ENCODE data around the gene ZSCAN5A.
"Not testable (repeated sequence)": the region's sequence is repeated elsewhere in the genome, so short reads cannot be mapped to it uniquely, and the experiment has no call there.

Gene ZSCAN5A

GRCh38 chr19:56217039-56217949 lies 97.3 kb downstream of the ZSCAN5A start:
- FAIRE-seq, result no peak
- DNase-seq (ENCODE audit: low spot score), result no peak

GRCh38 chr19:56211718-56212117 lies 102.9 kb downstream of the ZSCAN5A start:
- no peak for DNase-seq (ENCODE audit: low spot score)
- no peak for FAIRE-seq

- DNase-seq (ENCODE audit: low spot score); FAIRE-seq: not testable (repeated sequence)
These were observed 104.6 kb downstream of the ZSCAN5A start for GRCh38 chr19:56210036-56210435.

- DNase-seq (ENCODE audit: low spot score) (peak; percentile 22), FAIRE-seq (no peak)
These were observed 105.5 kb downstream of the ZSCAN5A start for GRCh38 chr19:56209091-56209490.

GRCh38 chr19:56207581-56207980 lies 107.1 kb downstream of the ZSCAN5A start:
- FAIRE-seq; DNase-seq (ENCODE audit: low spot score): not testable (repeated sequence)

- no peak for FAIRE-seq
- DNase-seq (ENCODE audit: low spot score), result no peak
These were observed 112.7 kb downstream of the ZSCAN5A start, which contains the start of gene ZSCAN5C for GRCh38 chr19:56201973-56202372. Gene ZSCAN5C, plus strand, starts transcription at chr19:56202273. Its CDS starts 3,641 bp downstream, at chr19:56205914.

- FAIRE-seq (no peak), DNase-seq (ENCODE audit: low spot score) (no peak)
These were observed 115.0 kb downstream of the ZSCAN5A start for GRCh38 chr19:56199687-56200086.

- FAIRE-seq; DNase-seq (ENCODE audit: low spot score): not testable (repeated sequence)
These were observed 117.0 kb downstream of the ZSCAN5A start, which contains the start of gene ZSCAN5B for GRCh38 chr19:56197646-56198045. Gene ZSCAN5B, minus strand, starts transcription at chr19:56197783. Its CDS starts 4,731 bp downstream, at chr19:56193052.

- no peak for DNase-seq (ENCODE audit: low spot score)
- FAIRE-seq, result no peak
These were observed 120.5 kb downstream of the ZSCAN5A start for GRCh38 chr19:56193981-56194640.

- DNase-seq (ENCODE audit: low spot score) (no peak), FAIRE-seq (no peak)
These were observed 122.9 kb downstream of the ZSCAN5A start for GRCh38 chr19:56191711-56192110.

- FAIRE-seq (no peak), DNase-seq (ENCODE audit: low spot score) (no peak)
These were observed 123.5 kb downstream of the ZSCAN5A start for GRCh38 chr19:56191115-56191514.

GRCh38 chr19:56189785-56190184 lies 124.9 kb downstream of the ZSCAN5A start:
- FAIRE-seq (no peak), DNase-seq (ENCODE audit: low spot score) (no peak)

GRCh38 chr19:56177564-56178243 lies 136.9 kb downstream of the ZSCAN5A start:
- FAIRE-seq (no peak), DNase-seq (ENCODE audit: low spot score) (no peak)

- FAIRE-seq, result no peak
- DNase-seq (ENCODE audit: low spot score), result no peak
These were observed 137.8 kb downstream of the ZSCAN5A start for GRCh38 chr19:56176881-56177280.

GRCh38 chr19:56176310-56176709 lies 138.3 kb downstream of the ZSCAN5A start:
- not testable (repeated sequence) for FAIRE-seq

GRCh38 chr19:56175861-56176307 lies 138.8 kb downstream of the ZSCAN5A start, which contains the start of gene GALP:
Gene GALP, plus strand, starts transcription at chr19:56176008. Its CDS starts 1,101 bp downstream, at chr19:56177109.
- not testable (repeated sequence) for FAIRE-seq; DNase-seq (ENCODE audit: low spot score)

More at GRCh38 chr19:56176310-56176709, 138.3 kb downstream of the ZSCAN5A start:
- not testable (repeated sequence) for DNase-seq (ENCODE audit: low spot score)

- FAIRE-seq, result no peak
- DNase-seq (ENCODE audit: low spot score), result no peak
These were observed 140.1 kb downstream of the ZSCAN5A start for GRCh38 chr19:56174550-56174949.

- FAIRE-seq, result no peak
- no peak for DNase-seq (ENCODE audit: low spot score)
These were observed 140.6 kb downstream of the ZSCAN5A start for GRCh38 chr19:56174086-56174485.
